ENCODE results near the gene STRADA.

The STRADA gene

GRCh38 chr17:63692195-63692816 lies 49.3 kb downstream of the STRADA start:
- no peak for DNase-seq (ENCODE audit: low read depth)
- Histone ChIP-seq H3K9me3 (ENCODE audit: control insufficient read depth, low read length) (no peaks in the 10 kb centered on the region), H3K9ac (ENCODE audit: low read length) (no peak overlapping the region), H3K4me1 (ENCODE audit: control insufficient read depth, insufficient read depth, low read length) (peaks cover 10% of the 10 kb centered on the region), H3K36me3 (ENCODE audit: control insufficient read depth, insufficient read depth, low read length, severe bottlenecking) (peaks cover 64% of the 10 kb centered on the region), H3K27me3 (replicated peaks; ENCODE audit: control insufficient read depth, insufficient read depth, low read length) (no peaks in the 10 kb centered on the region), H3K4me3 (ENCODE audit: low read length) (no peak overlapping the region)

DNA sequence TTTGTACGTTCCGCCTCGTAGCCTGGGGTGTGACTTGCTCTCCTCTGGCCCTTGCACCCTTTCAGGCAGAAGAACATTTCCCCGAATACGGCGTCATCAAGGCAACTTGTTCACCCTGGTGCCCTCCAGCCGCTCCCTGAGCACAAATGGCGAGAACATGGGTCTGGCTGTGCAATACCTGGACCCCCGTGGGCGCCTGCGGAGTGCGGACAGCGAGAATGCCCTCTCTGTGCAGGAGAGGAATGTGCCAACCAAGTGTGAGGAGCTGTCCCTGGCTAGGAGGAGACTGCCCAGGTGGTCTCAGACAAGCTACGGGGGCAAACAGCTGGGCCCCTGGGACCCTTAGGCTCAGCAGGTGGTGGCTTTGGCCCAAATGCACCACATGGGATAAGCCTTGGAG lies 52.1 kb downstream of the STRADA start:
- peaks cover 70% of the 10 kb centered on the region for H3K36me3 ChIP-seq (ENCODE audit: control insufficient read depth, insufficient read depth, low read length, severe bottlenecking)
- no peaks in the 10 kb centered on the region for H3K27me3 ChIP-seq (replicated peaks; ENCODE audit: control insufficient read depth, insufficient read depth, low read length)
- H3K9ac ChIP-seq (ENCODE audit: low read length) = no peak overlapping the region
- H3K9me3 ChIP-seq (ENCODE audit: control insufficient read depth, low read length) = no peaks in the 10 kb centered on the region
- peaks cover 9% of the 10 kb centered on the region for H3K4me1 ChIP-seq (ENCODE audit: control insufficient read depth, insufficient read depth, low read length)
- no peak overlapping the region for H3K4me3 ChIP-seq (ENCODE audit: low read length)
- no peak for DNase-seq (ENCODE audit: low read depth)

GRCh38 chr17:63688396-63689020 lies 53.1 kb downstream of the STRADA start:
- Histone ChIP-seq H3K27me3 (replicated peaks; ENCODE audit: control insufficient read depth, insufficient read depth, low read length) (no peaks in the 10 kb centered on the region), H3K4me1 (ENCODE audit: control insufficient read depth, insufficient read depth, low read length) (peaks cover 9% of the 10 kb centered on the region), H3K4me3 (ENCODE audit: low read length) (no peak overlapping the region), H3K9ac (ENCODE audit: low read length) (no peak overlapping the region), H3K36me3 (ENCODE audit: control insufficient read depth, insufficient read depth, low read length, severe bottlenecking) (peaks cover 66% of the 10 kb centered on the region), H3K9me3 (ENCODE audit: control insufficient read depth, low read length) (no peaks in the 10 kb centered on the region)
- DNase-seq (ENCODE audit: low read depth) = no peak

DNA sequence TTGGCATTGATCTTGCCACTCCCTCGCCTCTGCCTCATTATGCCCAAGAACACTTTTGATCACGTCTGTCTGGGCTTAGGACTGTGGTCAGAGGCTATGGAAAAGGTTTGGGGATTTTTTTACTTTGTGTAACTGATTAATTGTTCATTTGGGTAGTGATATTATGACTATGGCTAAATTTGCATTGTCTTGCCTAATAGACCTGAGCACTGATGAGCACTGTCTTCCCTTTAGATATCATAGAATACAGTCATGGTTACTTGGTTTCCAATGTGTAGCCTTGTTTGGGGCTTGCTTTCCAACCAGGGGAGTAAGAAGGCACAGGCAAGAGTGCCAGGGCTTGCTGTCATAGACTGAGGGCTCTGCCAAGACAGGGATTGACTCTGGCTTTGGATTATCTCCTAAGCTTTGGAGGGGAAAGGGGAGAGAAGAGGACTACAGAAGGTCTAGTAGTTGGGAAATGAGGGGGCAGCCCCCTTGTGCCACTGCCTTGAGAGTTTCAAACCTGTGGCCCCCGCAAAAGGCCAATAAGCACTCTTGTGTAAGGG lies 55.4 kb downstream of the STRADA start:
- no peaks in the 10 kb centered on the region for H3K27me3 ChIP-seq (replicated peaks; ENCODE audit: control insufficient read depth, insufficient read depth, low read length)
- no peak overlapping the region for H3K9ac ChIP-seq (ENCODE audit: low read length)
- no peak overlapping the region for H3K4me3 ChIP-seq (ENCODE audit: low read length)
- H3K36me3 ChIP-seq (ENCODE audit: control insufficient read depth, insufficient read depth, low read length, severe bottlenecking) = peaks cover 64% of the 10 kb centered on the region
- no peaks in the 10 kb centered on the region for H3K9me3 ChIP-seq (ENCODE audit: control insufficient read depth, low read length)
- DNase-seq (ENCODE audit: low read depth) = no peak
- H3K4me1 ChIP-seq (ENCODE audit: control insufficient read depth, insufficient read depth, low read length) = peaks cover 9% of the 10 kb centered on the region

GRCh38 chr17:63685578-63685977 lies 56.0 kb downstream of the STRADA start:
- Histone ChIP-seq H3K9me3 (ENCODE audit: control insufficient read depth, low read length) (no peaks in the 10 kb centered on the region), H3K36me3 (ENCODE audit: control insufficient read depth, insufficient read depth, low read length, severe bottlenecking) (peaks cover 58% of the 10 kb centered on the region), H3K4me3 (ENCODE audit: low read length) (no peak overlapping the region), H3K9ac (ENCODE audit: low read length) (no peak overlapping the region), H3K4me1 (ENCODE audit: control insufficient read depth, insufficient read depth, low read length) (peaks cover 9% of the 10 kb centered on the region), H3K27me3 (replicated peaks; ENCODE audit: control insufficient read depth, insufficient read depth, low read length) (no peaks in the 10 kb centered on the region)
- DNase-seq (ENCODE audit: low read depth) = no peak

GRCh38 chr17:63685041-63685440 lies 56.6 kb downstream of the STRADA start:
- Histone ChIP-seq H3K9ac (ENCODE audit: low read length) (no peak overlapping the region), H3K27me3 (replicated peaks; ENCODE audit: control insufficient read depth, insufficient read depth, low read length) (no peaks in the 10 kb centered on the region), H3K9me3 (ENCODE audit: control insufficient read depth, low read length) (no peaks in the 10 kb centered on the region), H3K36me3 (ENCODE audit: control insufficient read depth, insufficient read depth, low read length, severe bottlenecking) (peaks cover 53% of the 10 kb centered on the region), H3K4me1 (ENCODE audit: control insufficient read depth, insufficient read depth, low read length) (peaks cover 9% of the 10 kb centered on the region), H3K4me3 (ENCODE audit: low read length) (no peak overlapping the region)
- peak; percentile 27 for DNase-seq (ENCODE audit: low read depth)

GRCh38 chr17:63682981-63683380 lies 58.6 kb downstream of the STRADA start:
- H3K9ac ChIP-seq (ENCODE audit: low read length) = no peak overlapping the region
- H3K4me3 ChIP-seq (ENCODE audit: low read length) = no peak overlapping the region
- H3K9me3 ChIP-seq (ENCODE audit: control insufficient read depth, low read length) = no peaks in the 10 kb centered on the region
- H3K27me3 ChIP-seq (replicated peaks; ENCODE audit: control insufficient read depth, insufficient read depth, low read length) = no peaks in the 10 kb centered on the region
- peaks cover 45% of the 10 kb centered on the region for H3K36me3 ChIP-seq (ENCODE audit: control insufficient read depth, insufficient read depth, low read length, severe bottlenecking)
- peaks cover 9% of the 10 kb centered on the region for H3K4me1 ChIP-seq (ENCODE audit: control insufficient read depth, insufficient read depth, low read length)
- no peak for DNase-seq (ENCODE audit: low read depth)

DNA sequence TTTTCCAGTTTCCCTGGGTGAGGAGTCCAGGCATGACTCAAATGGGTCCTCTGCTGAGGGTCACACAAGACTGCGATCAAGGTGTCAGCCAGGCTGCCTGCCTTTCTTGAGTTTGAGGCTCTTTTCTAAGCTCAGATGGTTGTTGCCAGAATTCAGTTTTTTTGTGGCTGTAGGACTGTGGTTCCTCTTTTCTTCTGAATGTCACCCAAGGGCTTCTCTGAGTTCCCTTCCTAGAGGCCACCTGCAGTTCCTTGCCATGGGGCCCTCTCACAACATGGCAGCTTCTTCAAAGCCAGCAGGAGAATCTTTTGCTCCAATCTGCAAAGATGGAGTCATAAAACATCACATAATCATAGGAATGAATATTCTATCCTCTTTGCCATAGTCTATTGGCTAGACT lies 59.2 kb downstream of the STRADA start:
- Histone ChIP-seq H3K4me1 (ENCODE audit: control insufficient read depth, insufficient read depth, low read length) (peaks cover 9% of the 10 kb centered on the region), H3K9ac (ENCODE audit: low read length) (no peak overlapping the region), H3K9me3 (ENCODE audit: control insufficient read depth, low read length) (no peaks in the 10 kb centered on the region), H3K36me3 (ENCODE audit: control insufficient read depth, insufficient read depth, low read length, severe bottlenecking) (peaks cover 48% of the 10 kb centered on the region), H3K27me3 (replicated peaks; ENCODE audit: control insufficient read depth, insufficient read depth, low read length) (no peaks in the 10 kb centered on the region), H3K4me3 (ENCODE audit: low read length) (no peak overlapping the region)
- DNase-seq (ENCODE audit: low read depth) = no peak

GRCh38 chr17:63681530-63681929 lies 60.1 kb downstream of the STRADA start:
- H3K9me3 ChIP-seq (ENCODE audit: control insufficient read depth, low read length) = no peaks in the 10 kb centered on the region
- H3K4me1 ChIP-seq (ENCODE audit: control insufficient read depth, insufficient read depth, low read length) = peaks cover 11% of the 10 kb centered on the region
- no peak overlapping the region for H3K4me3 ChIP-seq (ENCODE audit: low read length)
- no peak overlapping the region for H3K9ac ChIP-seq (ENCODE audit: low read length)
- H3K27me3 ChIP-seq (replicated peaks; ENCODE audit: control insufficient read depth, insufficient read depth, low read length) = no peaks in the 10 kb centered on the region
- peaks cover 56% of the 10 kb centered on the region for H3K36me3 ChIP-seq (ENCODE audit: control insufficient read depth, insufficient read depth, low read length, severe bottlenecking)
- no peak for DNase-seq (ENCODE audit: low read depth)

- peaks cover 14% of the 10 kb centered on the region for H3K4me1 ChIP-seq (ENCODE audit: control insufficient read depth, insufficient read depth, low read length)
- no peaks in the 10 kb centered on the region for H3K27me3 ChIP-seq (replicated peaks; ENCODE audit: control insufficient read depth, insufficient read depth, low read length)
- H3K9me3 ChIP-seq (ENCODE audit: control insufficient read depth, low read length) = no peaks in the 10 kb centered on the region
- H3K36me3 ChIP-seq (ENCODE audit: control insufficient read depth, insufficient read depth, low read length, severe bottlenecking) = peaks cover 51% of the 10 kb centered on the region
- no peak overlapping the region for H3K4me3 ChIP-seq (ENCODE audit: low read length)
- H3K9ac ChIP-seq (ENCODE audit: low read length) = no peak overlapping the region
- DNase-seq (ENCODE audit: low read depth) = no peak
Observed at GRCh38 chr17:63680700-63681099, 60.9 kb downstream of the STRADA start.

- Histone ChIP-seq H3K27me3 (replicated peaks; ENCODE audit: control insufficient read depth, insufficient read depth, low read length) (no peaks in the 10 kb centered on the region), H3K4me1 (ENCODE audit: control insufficient read depth, insufficient read depth, low read length) (peaks cover 21% of the 10 kb centered on the region), H3K4me3 (ENCODE audit: low read length) (no peak overlapping the region), H3K9me3 (ENCODE audit: control insufficient read depth, low read length) (no peaks in the 10 kb centered on the region), H3K36me3 (ENCODE audit: control insufficient read depth, insufficient read depth, low read length, severe bottlenecking) (peaks cover 48% of the 10 kb centered on the region), H3K9ac (ENCODE audit: low read length) (no peak overlapping the region)
- no peak for DNase-seq (ENCODE audit: low read depth)
Observed at GRCh38 chr17:63679214-63679613, 62.4 kb downstream of the STRADA start.

Measured in adipocyte (in vitro differentiated cells).